CD4-positive, alpha-beta T cell (primary cell): Measurements from ENCODE around the gene RNF220. TPM values are rescaled to one million over a fixed set of nuclear protein-coding genes. Genes with fewer than 3 reads are reported as not detected.

Source experiments
- ATAC-seq: fragments of 200-7000 bp; cut with Tn5 transposase; one replicate; pipeline ENCODE4 v1.10.0; 2022; ENCODE audit warnings: mild to moderate bottlenecking; ENCODE audit not compliant: poor library complexity
- CTCF ChIA-PET: fragments of 350-600 bp; sonication (Branson Sonifier 250); formaldehyde crosslinking; loops from one replicate; lab custom pipeline; 2021; ENCODE audit warnings: antibody characterized with exemption, inconsistent platforms; lab: Charles Lee
- POLR2A ChIA-PET: fragments of 350-600 bp; sonication (Branson Sonifier 250); formaldehyde crosslinking; loops from one replicate; lab custom pipeline; 2021; ENCODE audit warnings: antibody characterized with exemption, inconsistent platforms; lab: Charles Lee
- DNase-seq, 14 experiments: peaks; one replicate each; pipeline ENCODE4 v3.0.0-alpha.2; 2013 to 2020; ENCODE audit warnings: mixed read lengths in 2 of 14
- H3K27ac ChIP-seq, 2 donors: one replicate each; pipeline versions ENCODE4 v1.5.1 to v1.7.0; 2013; ENCODE audit warnings: low read length in 2 of 2, low read depth in 1 of 2, mild to moderate bottlenecking in 1 of 2
- H3K27me3 ChIP-seq, 2 experiments: 1 replicate in 1 of 2; 2 replicates in 1 of 2; pipeline versions ENCODE4 v1.6.1 to v1.7.0; 2013; ENCODE audit warnings: low read length in 2 of 2, control low read depth in 1 of 2, mild to moderate bottlenecking in 1 of 2, moderate library complexity in 1 of 2; ENCODE audit not compliant: insufficient read depth in 2 of 2, control insufficient read depth in 1 of 2
- H3K36me3 ChIP-seq: one replicate; pipeline ENCODE4 v1.6.1; 2013; ENCODE audit warnings: low read length, control low read depth; ENCODE audit not compliant: insufficient read depth
- H3K4me1 ChIP-seq: one replicate; pipeline ENCODE4 v1.6.1; 2013; ENCODE audit warnings: low read length, control low read depth; ENCODE audit not compliant: insufficient read depth
- H3K4me3 ChIP-seq: one replicate; pipeline ENCODE4 v1.5.1; 2013; ENCODE audit warnings: mild to moderate bottlenecking, low read length, moderate library complexity
- H3K9me3 ChIP-seq, 2 experiments: 1 replicate in 1 of 2; 2 replicates in 1 of 2; pipeline versions ENCODE4 v1.6.1 to v1.7.0; 2013; ENCODE audit warnings: low read length in 2 of 2, mild to moderate bottlenecking in 2 of 2, control low read depth in 1 of 2, moderate library complexity in 1 of 2; ENCODE audit not compliant: control insufficient read depth in 1 of 2, insufficient read depth in 1 of 2
- H3K27ac Mint-ChIP-seq: one replicate; pipeline ENCODE4 v1.8.0; 2020; ENCODE audit warnings: mixed read lengths
- H3K27me3 Mint-ChIP-seq: one replicate; pipeline ENCODE4 v1.8.0; 2021; ENCODE audit warnings: mixed read lengths
- H3K36me3 Mint-ChIP-seq: one replicate; pipeline ENCODE4 v1.8.0; 2021; ENCODE audit warnings: low read depth, mixed read lengths
- H3K4me1 Mint-ChIP-seq: one replicate; pipeline ENCODE4 v1.8.0; 2021; ENCODE audit warnings: low read depth, mixed read lengths
- H3K4me3 Mint-ChIP-seq: one replicate; pipeline ENCODE4 v1.8.0; 2020; ENCODE audit warnings: mild to moderate bottlenecking, mixed read lengths
- H3K9me3 Mint-ChIP-seq: one replicate; pipeline ENCODE4 v1.8.0; 2020; ENCODE audit warnings: mixed read lengths
- CTCF ChIP-seq: fragments of 200-600 bp; IDR thresholded peaks from one replicate; pipeline ENCODE4 v1.8.0; 2022; ENCODE audit warnings: antibody characterized with exemption, mild to moderate bottlenecking
- intact Hi-C, 2 experiments: fragments of 100-400 bp; cut with DNase I in 1 of 2; cut with micrococcal nuclease in 1 of 2; formaldehyde crosslinking; loops; one replicate each; pipeline versions ENCODE4 v1.15.1 to v1.9.0; 2023 to 2025; cut with DNase I, micrococcal nuclease
- total RNA-seq, 174 experiments: library from RNA in 2 of 174; stranded (reverse) in 2 of 174; gene quantifications; one replicate each; pipeline ENCODE4 v1.2.3 and lab custom pipeline; 2021 to 2026

The RNF220 gene
- total RNA-seq, 2 experiments from 2014 or later = 76.0 to 77.9 TPM

DNA sequence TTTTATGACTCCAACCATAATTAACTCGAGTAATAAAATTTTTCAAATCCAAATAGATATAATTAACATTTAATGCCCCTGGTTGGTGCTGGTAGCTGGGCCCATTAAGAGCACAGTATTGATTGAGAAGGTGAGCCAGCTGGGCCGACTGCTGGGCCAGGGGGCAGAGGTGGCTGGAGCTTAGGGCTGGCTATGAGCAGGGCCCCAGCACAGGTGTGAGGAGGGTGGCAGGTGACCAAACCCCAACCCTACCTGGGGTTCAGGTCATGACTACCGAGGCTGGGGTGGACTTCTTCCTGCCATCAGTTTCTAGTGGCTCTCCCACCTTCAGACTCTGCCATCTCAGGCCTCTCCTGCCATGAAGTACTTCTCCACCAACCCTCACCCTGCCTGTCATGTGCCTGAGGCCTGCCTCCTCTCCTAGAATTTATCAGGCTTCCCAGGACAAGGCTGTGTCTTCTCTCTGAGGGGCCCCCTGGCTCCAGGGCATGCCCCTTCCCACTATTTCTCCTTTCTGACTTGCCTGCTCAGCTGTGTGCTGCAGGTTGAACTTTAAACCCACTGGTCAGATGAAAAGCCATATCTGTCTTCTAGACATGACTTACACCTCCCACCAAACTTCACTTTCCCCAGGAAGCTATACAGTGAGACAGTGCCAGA, 183.6 kb downstream of the RNF220 start:
- Histone ChIP-seq H3K9me3 (no peaks in the 10 kb centered on the region), H3K4me1 (no peaks in the 10 kb centered on the region), H3K27ac (no peak overlapping the region), H3K4me3 (no peak overlapping the region), H3K27me3 (no peaks in the 10 kb centered on the region), H3K36me3 (no peaks in the 10 kb centered on the region)
- no peaks in the 10 kb centered on the region for H3K27me3 Mint-ChIP-seq
- ChIA-PET CTCF (no interaction called here), POLR2A (no interaction called here)
- no peak for TF ChIP-seq CTCF
- no peaks in the 10 kb centered on the region for H3K4me1 Mint-ChIP-seq
- H3K4me3 Mint-ChIP-seq = no peak overlapping the region
- no peaks in the 10 kb centered on the region for H3K36me3 Mint-ChIP-seq
- no peak for DNase-seq
- intact Hi-C loops = no loop called here
- H3K9me3 Mint-ChIP-seq = no peaks in the 10 kb centered on the region
- no peak for ATAC-seq
- H3K27ac Mint-ChIP-seq = no peak overlapping the region

- Histone ChIP-seq H3K27ac (no peak overlapping the region), H3K4me3 (no peak overlapping the region), H3K9me3 (no peaks in the 10 kb centered on the region), H3K4me1 (peaks cover 6% of the 10 kb centered on the region), H3K36me3 (no peaks in the 10 kb centered on the region), H3K27me3 (no peaks in the 10 kb centered on the region)
- ChIA-PET CTCF (no interaction called here), POLR2A (no interaction called here)
- Mint-ChIP-seq H3K4me3 (no peak overlapping the region), H3K4me1 (no peaks in the 10 kb centered on the region), H3K9me3 (no peaks in the 10 kb centered on the region), H3K36me3 (no peaks in the 10 kb centered on the region), H3K27ac (no peak overlapping the region), H3K27me3 (no peaks in the 10 kb centered on the region)
- DNase-seq (no peak), ATAC-seq (no peak)
- intact Hi-C loops = no loop called here
- TF ChIP-seq CTCF = no peak
These were observed 185.4 kb downstream of the RNF220 start for GRCh38 chr1:44590475-44590874.

GRCh38 chr1:44591381-44591780, 186.3 kb downstream of the RNF220 start:
- H3K27me3 ChIP-seq = no peaks in the 10 kb centered on the region
- Mint-ChIP-seq H3K4me1 (no peaks in the 10 kb centered on the region), H3K27ac (no peak overlapping the region), H3K4me3 (no peak overlapping the region), H3K36me3 (no peaks in the 10 kb centered on the region), H3K27me3 (no peaks in the 10 kb centered on the region), H3K9me3 (no peaks in the 10 kb centered on the region)
- no peak for TF ChIP-seq CTCF
- no peak overlapping the region for H3K27ac ChIP-seq
- POLR2A ChIA-PET = no interaction called here
- H3K9me3 ChIP-seq = no peaks in the 10 kb centered on the region
- H3K4me3 ChIP-seq = no peak overlapping the region
- ATAC-seq (no peak), DNase-seq (no peak)
- H3K4me1 ChIP-seq = peaks cover 6% of the 10 kb centered on the region
- CTCF ChIA-PET = no interaction called here
- H3K36me3 ChIP-seq = no peaks in the 10 kb centered on the region
- intact Hi-C loops = no loop called here
